Measurements from ENCODE around the gene CPXM1.
A peak's percentile ranks its signal among the peaks of the same experiment; 100 is the strongest.
"Not testable (repeated sequence)": the region's sequence is repeated elsewhere in the genome, so short reads cannot be mapped to it uniquely, and the experiment has no call there.

Gene CPXM1

GRCh38 chr20:2804041-2804828 is 3.8 kb upstream of the CPXM1 start:
- DNase-seq = no peak

- DNase-seq = peak; percentile 47
These were observed 880 bp upstream of the CPXM1 start for GRCh38 chr20:2801286-2801728.

GRCh38 chr20:2799688-2800520 is 523 bp downstream of the CPXM1 start:
- DNase-seq = peak; percentile 80

- DNase-seq = no peak
These were observed 1.2 kb downstream of the CPXM1 start for GRCh38 chr20:2799271-2799670.

- DNase-seq = no peak
These were observed 1.6 kb downstream of the CPXM1 start for GRCh38 chr20:2798814-2799213.

GRCh38 chr20:2798095-2798805 is 2.2 kb downstream of the CPXM1 start:
- DNase-seq = no peak

- no peak for DNase-seq
These were observed 3.1 kb downstream of the CPXM1 start for GRCh38 chr20:2797136-2797983.

GRCh38 chr20:2796011-2796660 is 4.3 kb downstream of the CPXM1 start:
- DNase-seq = no peak

- no peak for DNase-seq
These were observed 5.0 kb downstream of the CPXM1 start for GRCh38 chr20:2795451-2795850.

- DNase-seq = no peak
These were observed 5.5 kb downstream of the CPXM1 start for GRCh38 chr20:2794866-2795447.

- no peak for DNase-seq
These were observed 6.2 kb downstream of the CPXM1 start for GRCh38 chr20:2794202-2794748.

- DNase-seq = no peak
These were observed 7.0 kb downstream of the CPXM1 start for GRCh38 chr20:2793471-2793870.

- DNase-seq = no peak
These were observed 16.4 kb downstream of the CPXM1 start for GRCh38 chr20:2783908-2784566.

GRCh38 chr20:2780948-2781347 is 19.5 kb downstream of the CPXM1 start:
- DNase-seq = no peak

GRCh38 chr20:2778602-2779321 is 21.7 kb downstream of the CPXM1 start:
- DNase-seq = no peak

GRCh38 chr20:2775139-2775538 is 25.3 kb downstream of the CPXM1 start:
- no peak for DNase-seq

GRCh38 chr20:2773812-2774211 is 26.6 kb downstream of the CPXM1 start:
- DNase-seq = no peak

GRCh38 chr20:2771631-2772080 is 28.8 kb downstream of the CPXM1 start:
- DNase-seq = no peak

- DNase-seq = not testable (repeated sequence)
These were observed 30.3 kb downstream of the CPXM1 start for GRCh38 chr20:2770091-2770490.

Measured in right kidney (tissue), 1 donor.